GM18498 (cell line): ENCODE measurements around the gene CFAP141.

Experiments used
- ATAC-seq: cut with Tn5 transposase; IDR thresholded peaks from one replicate; pipeline ENCODE4 v1.9.1; 2021; ENCODE audit warnings: mild to moderate bottlenecking, moderate library complexity; ENCODE audit not compliant: unreplicated experiment

The CFAP141 gene

GRCh38 chr1:154174654-154175053, 31.5 kb downstream of the CFAP141 start:
- peak; percentile 68 for ATAC-seq

GRCh38 chr1:154171880-154172279, 34.3 kb downstream of the CFAP141 start:
- ATAC-seq, result no peak

DNA sequence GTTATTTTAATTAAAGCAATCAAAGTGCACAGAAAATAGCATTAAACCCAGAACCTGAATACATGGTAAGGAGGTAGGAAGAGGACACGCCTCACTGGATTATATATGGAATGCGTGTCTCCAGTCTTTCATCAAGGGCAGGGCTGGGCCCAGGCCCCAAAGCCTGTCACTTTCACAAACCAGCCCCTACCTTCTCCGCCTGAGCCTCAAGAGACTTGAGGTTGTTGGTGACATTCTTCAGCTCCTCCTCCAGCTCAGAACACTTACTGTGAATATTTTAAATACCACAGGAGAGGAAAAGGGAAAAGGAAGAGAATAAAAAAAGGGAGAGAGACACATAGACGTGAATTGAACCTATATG, 34.9 kb downstream of the CFAP141 start:
- no peak for ATAC-seq

DNA sequence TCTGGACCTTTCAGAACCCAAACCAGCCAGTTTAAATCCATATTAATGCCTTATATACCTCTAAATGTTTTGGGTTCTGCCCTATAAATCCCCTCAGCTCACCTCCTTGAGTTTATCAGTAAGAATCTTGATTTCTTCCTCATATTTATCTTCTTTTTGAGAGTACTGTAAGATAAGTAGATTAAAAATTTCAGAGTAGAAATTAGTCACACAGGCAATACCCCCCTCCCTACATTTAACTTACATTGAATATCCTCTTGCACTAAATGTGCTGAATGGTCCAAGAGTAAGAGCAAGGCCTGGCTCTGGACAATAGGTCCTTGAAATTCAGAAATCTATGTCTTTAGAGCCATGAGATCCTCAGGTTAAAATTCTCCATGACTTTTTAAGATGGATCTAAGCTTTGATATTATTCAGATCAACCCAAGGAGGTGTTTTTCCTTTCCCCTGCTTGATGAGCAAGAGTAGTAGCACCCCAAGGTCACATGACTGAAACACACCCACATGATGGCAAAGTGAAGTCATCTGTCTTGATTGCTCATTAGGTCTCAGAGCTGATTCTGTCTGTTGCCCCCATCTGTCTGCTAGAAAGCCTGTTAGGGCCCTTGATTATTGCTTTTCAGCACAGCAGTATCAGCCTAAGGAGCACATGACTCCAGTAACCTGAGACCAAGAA, 35.4 kb downstream of the CFAP141 start:
- no peak for ATAC-seq

DNA sequence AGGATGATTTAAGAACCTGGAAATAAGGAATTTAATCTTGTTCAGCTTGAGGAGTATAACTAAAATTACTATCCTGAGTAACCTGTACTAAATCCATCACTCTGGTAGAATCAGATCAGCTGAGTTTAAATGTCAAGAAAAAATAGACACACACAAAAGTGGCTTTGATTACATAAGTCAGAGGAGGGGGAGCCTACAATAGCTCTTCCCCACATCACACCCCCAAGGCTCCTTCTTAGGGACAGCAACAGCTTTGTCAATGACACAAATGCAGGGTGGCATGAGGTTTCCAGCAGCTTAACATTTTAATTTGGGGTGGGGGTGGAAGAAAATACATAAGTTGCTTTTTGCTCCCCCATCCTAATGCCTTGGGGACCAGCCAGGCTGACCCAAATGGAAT, 38.7 kb downstream of the CFAP141 start:
- ATAC-seq, result no peak

- no peak for ATAC-seq
Observed at GRCh38 chr1:154166207-154166606, 39.9 kb downstream of the CFAP141 start.

- ATAC-seq, result no peak
Observed at GRCh38 chr1:154159554-154159953, 46.6 kb downstream of the CFAP141 start.

DNA sequence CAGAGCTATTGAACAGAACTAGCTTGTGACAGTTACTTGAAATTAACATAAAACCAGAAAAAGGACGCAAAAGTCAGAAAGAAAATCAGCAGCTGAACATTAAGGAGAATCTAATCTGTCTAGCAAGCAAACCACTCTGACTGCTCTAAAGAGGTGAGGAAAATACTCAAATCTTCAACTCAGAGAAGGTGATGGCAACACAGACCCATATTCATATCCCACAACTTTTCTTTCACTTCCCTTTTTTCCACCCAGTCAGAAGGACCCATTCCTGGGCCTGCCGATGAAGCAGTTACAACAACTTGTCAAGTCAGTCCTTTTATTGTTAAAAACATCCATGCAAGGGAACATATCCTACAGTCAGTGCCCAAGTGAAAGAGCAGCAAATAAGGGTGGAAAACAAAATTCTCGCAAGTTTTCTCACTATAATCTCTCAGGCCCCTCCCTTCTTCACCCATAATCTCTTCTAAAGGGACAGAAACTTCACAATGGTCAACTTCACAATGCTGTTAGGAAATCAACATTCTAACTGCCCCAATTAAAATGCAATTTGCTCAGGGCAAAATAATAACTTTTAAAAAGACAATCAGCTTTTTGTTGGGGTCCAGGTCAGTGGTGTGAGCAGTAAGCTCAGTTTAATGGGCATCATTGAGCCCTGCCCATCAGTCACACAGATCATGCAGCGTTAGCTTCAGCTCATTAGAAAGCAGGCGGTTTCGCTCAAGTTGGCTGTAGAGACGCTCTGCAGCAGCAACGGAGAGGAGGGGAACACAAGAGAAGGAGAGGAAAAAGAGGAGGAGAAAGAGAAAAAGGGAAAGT, 47.6 kb downstream of the CFAP141 start:
- ATAC-seq, result peak; percentile 34

- ATAC-seq, result peak; percentile 85
Observed at GRCh38 chr1:154157520-154158306, 48.4 kb downstream of the CFAP141 start.

GRCh38 chr1:154155251-154155650, 50.9 kb downstream of the CFAP141 start:
- ATAC-seq, result no peak

GRCh38 chr1:154154534-154155191, 51.5 kb downstream of the CFAP141 start, which contains the start of gene NUP210L:
Gene NUP210L (minus strand): TSS chr1:154155073.
- ATAC-seq, result no peak

DNA sequence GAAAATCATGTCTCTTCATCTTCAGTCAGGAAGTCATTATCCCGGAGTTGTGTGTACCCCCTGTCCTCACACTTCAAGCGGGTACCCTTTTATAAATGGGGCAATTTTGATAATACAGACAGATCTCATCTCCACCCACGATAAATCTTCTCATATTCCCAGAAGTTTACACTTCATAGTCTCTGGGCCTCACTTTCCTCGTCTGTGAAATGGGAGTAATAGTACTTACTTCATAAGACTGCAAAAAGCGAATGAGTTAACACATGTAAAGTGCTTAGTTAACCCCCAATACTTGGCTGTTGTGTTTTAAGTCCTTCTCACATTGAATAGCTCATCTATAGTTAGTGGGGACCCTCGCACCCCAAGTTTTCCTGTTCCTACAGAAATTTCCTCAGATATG, 52.1 kb downstream of the CFAP141 start:
- no peak for ATAC-seq

DNA sequence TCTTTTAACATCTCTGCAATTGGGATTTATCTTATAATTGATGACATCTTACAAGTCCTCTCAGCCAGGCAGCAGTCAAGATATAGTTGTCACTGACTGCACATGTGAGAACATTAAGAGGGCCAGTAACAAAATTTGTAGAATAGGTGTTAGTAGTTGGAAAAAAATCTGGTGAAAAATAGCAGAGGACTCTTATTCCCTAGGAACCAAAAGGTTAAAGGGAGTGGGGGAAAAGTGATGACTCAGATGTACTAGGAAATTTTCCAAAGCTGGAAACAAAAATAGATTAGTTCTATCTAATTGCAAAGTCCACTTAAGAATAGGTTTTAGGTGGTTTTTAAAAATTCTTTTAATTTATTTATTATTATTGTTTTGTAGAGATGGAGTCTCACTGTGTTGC, 54.8 kb downstream of the CFAP141 start:
- no peak for ATAC-seq
